ENCODE results near the gene MYL6B. TPM values are rescaled to one million over a fixed set of nuclear protein-coding genes. Genes with fewer than 3 reads are reported as not detected.

MYL6B gene
- total and polyA plus RNA-seq, 2 experiments from 2014 or later, result 96.9 to 164 TPM

DNA sequence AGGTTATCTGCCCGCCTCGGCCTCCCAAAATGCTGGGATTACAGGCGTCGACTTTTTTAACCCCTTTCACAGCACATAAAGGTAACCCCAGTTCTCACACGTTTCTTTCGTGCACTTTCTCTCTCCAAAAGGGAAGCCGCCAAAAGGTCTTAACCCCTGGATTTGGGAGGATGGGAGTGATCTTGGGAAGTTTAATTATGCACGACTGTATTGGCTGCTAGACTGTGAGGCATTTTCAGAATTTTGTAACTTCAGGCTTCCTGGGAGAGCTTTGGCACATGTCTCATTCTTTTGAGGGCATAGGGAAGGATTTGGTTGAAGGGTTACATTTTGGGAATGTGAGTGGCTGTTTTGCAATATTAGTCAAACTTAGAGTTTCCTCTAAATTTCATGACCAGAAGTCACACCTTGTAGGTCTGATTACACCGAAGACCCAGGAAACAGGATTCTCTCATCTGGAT lies 38.3 kb downstream of the MYL6B start (continued):
- TF ChIP-seq, protein P1, sequence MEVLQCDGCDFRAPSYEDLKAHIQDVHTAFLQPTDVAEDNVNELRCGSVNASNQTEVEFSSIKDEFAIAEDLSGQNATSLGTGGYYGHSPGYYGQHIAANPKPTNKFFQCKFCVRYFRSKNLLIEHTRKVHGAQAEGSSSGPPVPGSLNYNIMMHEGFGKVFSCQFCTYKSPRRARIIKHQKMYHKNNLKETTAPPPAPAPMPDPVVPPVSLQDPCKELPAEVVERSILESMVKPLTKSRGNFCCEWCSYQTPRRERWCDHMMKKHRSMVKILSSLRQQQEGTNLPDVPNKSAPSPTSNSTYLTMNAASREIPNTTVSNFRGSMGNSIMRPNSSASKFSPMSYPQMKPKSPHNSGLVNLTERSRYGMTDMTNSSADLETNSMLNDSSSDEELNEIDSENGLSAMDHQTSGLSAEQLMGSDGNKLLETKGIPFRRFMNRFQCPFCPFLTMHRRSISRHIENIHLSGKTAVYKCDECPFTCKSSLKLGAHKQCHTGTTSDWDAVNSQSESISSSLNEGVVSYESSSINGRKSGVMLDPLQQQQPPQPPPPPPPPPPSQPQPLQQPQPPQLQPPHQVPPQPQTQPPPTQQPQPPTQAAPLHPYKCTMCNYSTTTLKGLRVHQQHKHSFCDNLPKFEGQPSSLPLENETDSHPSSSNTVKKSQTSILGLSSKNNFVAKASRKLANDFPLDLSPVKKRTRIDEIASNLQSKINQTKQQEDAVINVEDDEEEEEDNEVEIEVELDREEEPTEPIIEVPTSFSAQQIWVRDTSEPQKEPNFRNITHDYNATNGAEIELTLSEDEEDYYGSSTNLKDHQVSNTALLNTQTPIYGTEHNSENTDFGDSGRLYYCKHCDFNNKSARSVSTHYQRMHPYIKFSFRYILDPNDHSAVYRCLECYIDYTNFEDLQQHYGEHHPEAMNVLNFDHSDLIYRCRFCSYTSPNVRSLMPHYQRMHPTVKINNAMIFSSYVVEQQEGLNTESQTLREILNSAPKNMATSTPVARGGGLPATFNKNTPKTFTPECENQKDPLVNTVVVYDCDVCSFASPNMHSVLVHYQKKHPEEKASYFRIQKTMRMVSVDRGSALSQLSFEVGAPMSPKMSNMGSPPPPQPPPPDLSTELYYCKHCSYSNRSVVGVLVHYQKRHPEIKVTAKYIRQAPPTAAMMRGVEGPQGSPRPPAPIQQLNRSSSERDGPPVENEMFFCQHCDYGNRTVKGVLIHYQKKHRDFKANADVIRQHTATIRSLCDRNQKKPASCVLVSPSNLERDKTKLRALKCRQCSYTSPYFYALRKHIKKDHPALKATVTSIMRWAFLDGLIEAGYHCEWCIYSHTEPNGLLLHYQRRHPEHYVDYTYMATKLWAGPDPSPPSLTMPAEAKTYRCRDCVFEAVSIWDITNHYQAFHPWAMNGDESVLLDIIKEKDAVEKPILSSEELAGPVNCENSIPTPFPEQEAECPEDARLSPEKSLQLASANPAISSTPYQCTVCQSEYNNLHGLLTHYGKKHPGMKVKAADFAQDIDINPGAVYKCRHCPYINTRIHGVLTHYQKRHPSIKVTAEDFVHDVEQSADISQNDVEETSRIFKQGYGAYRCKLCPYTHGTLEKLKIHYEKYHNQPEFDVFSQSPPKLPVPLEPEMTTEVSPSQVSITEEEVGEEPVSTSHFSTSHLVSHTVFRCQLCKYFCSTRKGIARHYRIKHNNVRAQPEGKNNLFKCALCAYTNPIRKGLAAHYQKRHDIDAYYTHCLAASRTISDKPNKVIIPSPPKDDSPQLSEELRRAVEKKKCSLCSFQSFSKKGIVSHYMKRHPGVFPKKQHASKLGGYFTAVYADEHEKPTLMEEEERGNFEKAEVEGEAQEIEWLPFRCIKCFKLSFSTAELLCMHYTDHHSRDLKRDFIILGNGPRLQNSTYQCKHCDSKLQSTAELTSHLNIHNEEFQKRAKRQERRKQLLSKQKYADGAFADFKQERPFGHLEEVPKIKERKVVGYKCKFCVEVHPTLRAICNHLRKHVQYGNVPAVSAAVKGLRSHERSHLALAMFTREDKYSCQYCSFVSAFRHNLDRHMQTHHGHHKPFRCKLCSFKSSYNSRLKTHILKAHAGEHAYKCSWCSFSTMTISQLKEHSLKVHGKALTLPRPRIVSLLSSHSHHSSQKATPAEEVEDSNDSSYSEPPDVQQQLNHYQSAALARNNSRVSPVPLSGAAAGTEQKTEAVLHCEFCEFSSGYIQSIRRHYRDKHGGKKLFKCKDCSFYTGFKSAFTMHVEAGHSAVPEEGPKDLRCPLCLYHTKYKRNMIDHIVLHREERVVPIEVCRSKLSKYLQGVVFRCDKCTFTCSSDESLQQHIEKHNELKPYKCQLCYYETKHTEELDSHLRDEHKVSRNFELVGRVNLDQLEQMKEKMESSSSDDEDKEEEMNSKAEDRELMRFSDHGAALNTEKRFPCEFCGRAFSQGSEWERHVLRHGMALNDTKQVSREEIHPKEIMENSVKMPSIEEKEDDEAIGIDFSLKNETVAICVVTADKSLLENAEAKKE (CRISPR knock-in tag; IDR thresholded peaks at IDR 0.05), result no peak
- TF ChIP-seq EZH2 (IDR thresholded peaks at IDR 0.05; ENCODE audit: low read depth, unreplicated experiment) (no peak), JUNB (IDR thresholded peaks at IDR 0.05; ENCODE audit: unreplicated experiment) (no peak), ZNF331 (CRISPR knock-in tag; IDR thresholded peaks at IDR 0.05; ENCODE audit: low read depth) (no peak), EZH2phosphoT487 (IDR thresholded peaks at IDR 0.05; ENCODE audit: unreplicated experiment) (no peak)
- TF ChIP-seq, protein P2, sequence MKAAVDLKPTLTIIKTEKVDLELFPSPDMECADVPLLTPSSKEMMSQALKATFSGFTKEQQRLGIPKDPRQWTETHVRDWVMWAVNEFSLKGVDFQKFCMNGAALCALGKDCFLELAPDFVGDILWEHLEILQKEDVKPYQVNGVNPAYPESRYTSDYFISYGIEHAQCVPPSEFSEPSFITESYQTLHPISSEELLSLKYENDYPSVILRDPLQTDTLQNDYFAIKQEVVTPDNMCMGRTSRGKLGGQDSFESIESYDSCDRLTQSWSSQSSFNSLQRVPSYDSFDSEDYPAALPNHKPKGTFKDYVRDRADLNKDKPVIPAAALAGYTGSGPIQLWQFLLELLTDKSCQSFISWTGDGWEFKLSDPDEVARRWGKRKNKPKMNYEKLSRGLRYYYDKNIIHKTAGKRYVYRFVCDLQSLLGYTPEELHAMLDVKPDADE (IDR thresholded peaks at IDR 0.05), result no peak
- TF ChIP-seq, protein P3, sequence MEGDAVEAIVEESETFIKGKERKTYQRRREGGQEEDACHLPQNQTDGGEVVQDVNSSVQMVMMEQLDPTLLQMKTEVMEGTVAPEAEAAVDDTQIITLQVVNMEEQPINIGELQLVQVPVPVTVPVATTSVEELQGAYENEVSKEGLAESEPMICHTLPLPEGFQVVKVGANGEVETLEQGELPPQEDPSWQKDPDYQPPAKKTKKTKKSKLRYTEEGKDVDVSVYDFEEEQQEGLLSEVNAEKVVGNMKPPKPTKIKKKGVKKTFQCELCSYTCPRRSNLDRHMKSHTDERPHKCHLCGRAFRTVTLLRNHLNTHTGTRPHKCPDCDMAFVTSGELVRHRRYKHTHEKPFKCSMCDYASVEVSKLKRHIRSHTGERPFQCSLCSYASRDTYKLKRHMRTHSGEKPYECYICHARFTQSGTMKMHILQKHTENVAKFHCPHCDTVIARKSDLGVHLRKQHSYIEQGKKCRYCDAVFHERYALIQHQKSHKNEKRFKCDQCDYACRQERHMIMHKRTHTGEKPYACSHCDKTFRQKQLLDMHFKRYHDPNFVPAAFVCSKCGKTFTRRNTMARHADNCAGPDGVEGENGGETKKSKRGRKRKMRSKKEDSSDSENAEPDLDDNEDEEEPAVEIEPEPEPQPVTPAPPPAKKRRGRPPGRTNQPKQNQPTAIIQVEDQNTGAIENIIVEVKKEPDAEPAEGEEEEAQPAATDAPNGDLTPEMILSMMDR (conservative IDR thresholded peaks at IDR 0.05; ENCODE audit: low read depth in 2 of 2), result no peak

All from GM23338 (cell line).